ENCODE measurements around the gene GABBR2. TPM values are rescaled to one million over a fixed set of nuclear protein-coding genes. Genes with fewer than 3 reads are reported as not detected.
A peak's percentile ranks its signal among the peaks of the same experiment; 100 is the strongest.

Gene GABBR2
- total and polyA plus RNA-seq, 2 donors (not counting 1 experiment from before 2014, with no cell fraction given), result 0.03 TPM; not detected in 1

- Histone ChIP-seq H4K20me1 (ENCODE audit: control insufficient read depth, insufficient read depth, low read length, poor library complexity, severe bottlenecking) (no peaks in the 10 kb centered on the region), H3K4me3 (ENCODE audit: control extremely low read depth in 1 of 5, extremely low read depth in 1 of 5, insufficient read depth in 1 of 5, low read depth in 2 of 5, low read length in 4 of 5) (no peak overlapping the region), H3K27ac (ENCODE audit: low read length in 2 of 2) (no peak overlapping the region), H2AFZ (ENCODE audit: insufficient read depth, low read depth, low read length, poor library complexity, severe bottlenecking) (no peak overlapping the region), H3K79me2 (ENCODE audit: control insufficient read depth, insufficient read depth, low read length) (no peaks in the 10 kb centered on the region), H3K9ac (ENCODE audit: low read length) (no peak overlapping the region), H3K27me3 (replicated peaks in 1 of 4; ENCODE audit: control extremely low read depth in 1 of 4, control insufficient read depth in 3 of 4, insufficient read depth in 4 of 4, low read length in 3 of 4) (no peaks in the 10 kb centered on the region), H3K36me3 (replicated peaks in 1 of 2; ENCODE audit: control extremely low read depth in 1 of 2, control insufficient read depth in 1 of 2, extremely low read depth in 1 of 2, insufficient read depth in 2 of 2, low read length in 1 of 2) (no peaks in the 10 kb centered on the region), H3K9me3 (ENCODE audit: control extremely low read depth in 1 of 3, control insufficient read depth in 2 of 3, insufficient read depth in 1 of 3, low read length in 2 of 3) (no peaks in the 10 kb centered on the region), H3K4me2 (replicated peaks; ENCODE audit: low read depth, low read length, poor library complexity, severe bottlenecking) (no peak overlapping the region), H3K4me1 (ENCODE audit: control insufficient read depth in 2 of 2, insufficient read depth in 2 of 2, low read length in 2 of 2) (peaks cover 44 to 50% of the 10 kb centered on the region in 2 donors)
- Mint-ChIP-seq H3K9me3 (ENCODE audit: insufficient read depth) (no peaks in the 10 kb centered on the region), H3K27me3 (no peaks in the 10 kb centered on the region), H3K27ac (no peak overlapping the region), H3K4me3 (no peak overlapping the region), H3K4me1 (peaks cover 44% of the 10 kb centered on the region)
- ChIA-PET CTCF (no interaction called here), POLR2A (no interaction called here)
- ATAC-seq (ENCODE audit: low read depth), result no peak
- intact Hi-C loops (cut with micrococcal nuclease), result no loop called here
- TF ChIP-seq EZH2 (IDR thresholded peaks at IDR 0.05; ENCODE audit: borderline replicate concordance, insufficient read depth, low read depth, low read length, poor library complexity, severe bottlenecking) (no peak), CTCF (IDR thresholded peaks at IDR 0.05) (no peak)
- 89% methylated on average over 4 of the region's 4 CpGs for WGBS (ENCODE audit: insufficient coverage)
- DNase-seq, result no peak
Measured at GRCh38 chr9:98383758-98384157, 325.0 kb downstream of the GABBR2 start.

- WGBS (ENCODE audit: insufficient coverage), result 69% methylated on average over 9 of the region's 12 CpGs
Measured at GRCh38 chr9:98381311-98382103, 327.2 kb downstream of the GABBR2 start.

More at GRCh38 chr9:98381311-98382103, 327.2 kb downstream of the GABBR2 start:
- Histone ChIP-seq H3K4me1 (ENCODE audit: control insufficient read depth in 2 of 2, insufficient read depth in 2 of 2, low read length in 2 of 2) (peaks cover 44 to 69% of the 10 kb centered on the region in 2 donors), H4K20me1 (ENCODE audit: control insufficient read depth, insufficient read depth, low read length, poor library complexity, severe bottlenecking) (no peaks in the 10 kb centered on the region), H3K9ac (ENCODE audit: low read length) (no peak overlapping the region), H3K4me3 (ENCODE audit: control extremely low read depth in 1 of 5, extremely low read depth in 1 of 5, insufficient read depth in 1 of 5, low read depth in 2 of 5, low read length in 4 of 5) (no peak overlapping the region), H3K79me2 (ENCODE audit: control insufficient read depth, insufficient read depth, low read length) (no peaks in the 10 kb centered on the region), H3K27me3 (replicated peaks in 1 of 4; ENCODE audit: control extremely low read depth in 1 of 4, control insufficient read depth in 3 of 4, insufficient read depth in 4 of 4, low read length in 3 of 4) (no peaks in the 10 kb centered on the region), H3K27ac (ENCODE audit: low read length in 2 of 2) (peak overlapping the region; percentile 31 to 77), H3K9me3 (ENCODE audit: control extremely low read depth in 1 of 3, control insufficient read depth in 2 of 3, insufficient read depth in 1 of 3, low read length in 2 of 3) (no peaks in the 10 kb centered on the region), H3K4me2 (replicated peaks; ENCODE audit: low read depth, low read length, poor library complexity, severe bottlenecking) (peak overlapping the region; percentile 44), H2AFZ (ENCODE audit: insufficient read depth, low read depth, low read length, poor library complexity, severe bottlenecking) (no peak overlapping the region), H3K36me3 (replicated peaks in 1 of 2; ENCODE audit: control extremely low read depth in 1 of 2, control insufficient read depth in 1 of 2, extremely low read depth in 1 of 2, insufficient read depth in 2 of 2, low read length in 1 of 2) (no peaks in the 10 kb centered on the region)
- H3K27me3 Mint-ChIP-seq, result no peaks in the 10 kb centered on the region
- no peaks in the 10 kb centered on the region for H3K9me3 Mint-ChIP-seq (ENCODE audit: insufficient read depth)
- peaks cover 52% of the 10 kb centered on the region for H3K4me1 Mint-ChIP-seq
- TF ChIP-seq EZH2 (IDR thresholded peaks at IDR 0.05; ENCODE audit: borderline replicate concordance, insufficient read depth, low read depth, low read length, poor library complexity, severe bottlenecking) (no peak), CTCF (IDR thresholded peaks at IDR 0.05) (no peak)
- ChIA-PET CTCF (interaction anchor here (0.6 to 0.8 kb wide), 2 partner anchors 50 to 394 kb away, joined by 3 to 6 read pairs; no protein-coding TSS in a partner anchor), POLR2A (interaction anchor here (0.6 kb wide), 1 partner anchor 1828 kb away, joined by 4 read pairs; no protein-coding TSS in a partner anchor)
- ATAC-seq (ENCODE audit: low read depth), result peak; percentile 61
- H3K4me3 Mint-ChIP-seq, result peak overlapping the region; percentile 33
- peak; percentile 61 for DNase-seq
- intact Hi-C loops (cut with micrococcal nuclease), result loop anchor here (2.0 kb wide), 1 partner anchor 15 kb away; no protein-coding TSS in a partner anchor
- peak overlapping the region; percentile 88 for H3K27ac Mint-ChIP-seq

Measured in B cell (primary cell).